HUES6 (cell line): ENCODE results near the gene HIRIP3.

Experiments used
- H3K27ac ChIP-seq: 2 replicates; pipeline ENCODE4 v1.7.0; 2013; ENCODE audit warnings: low read depth, mild to moderate bottlenecking, low read length, inconsistent platforms
- H3K27me3 ChIP-seq: 2 replicates; pipeline ENCODE4 v1.6.1; 2013; ENCODE audit warnings: low read length; ENCODE audit not compliant: control insufficient read depth, insufficient read depth
- H3K36me3 ChIP-seq: 2 replicates; pipeline ENCODE4 v1.6.1; 2013; ENCODE audit warnings: low read length; ENCODE audit not compliant: control insufficient read depth, insufficient read depth
- H3K4me1 ChIP-seq: 2 replicates; pipeline ENCODE4 v1.6.1; 2013; ENCODE audit warnings: low read length; ENCODE audit not compliant: control insufficient read depth, insufficient read depth
- H3K4me3 ChIP-seq: 2 replicates; pipeline ENCODE4 v1.5.1; 2013; ENCODE audit warnings: low read depth, low read length
- H3K9ac ChIP-seq: one replicate; pipeline ENCODE4 v1.6.1; 2013; ENCODE audit warnings: mild to moderate bottlenecking, low read length
- H3K9me3 ChIP-seq: 2 replicates; pipeline ENCODE4 v1.6.1; 2013; ENCODE audit warnings: low read depth, low read length; ENCODE audit not compliant: control insufficient read depth, insufficient read depth

Gene HIRIP3

GRCh38 chr16:29987371-29988085, 7.9 kb downstream of the HIRIP3 start:
- no peaks in the 10 kb centered on the region for H3K9me3 ChIP-seq
- H3K36me3 ChIP-seq = peaks cover 98% of the 10 kb centered on the region
- no peak overlapping the region for H3K9ac ChIP-seq
- no peak overlapping the region for H3K4me3 ChIP-seq
- H3K27ac ChIP-seq = no peak overlapping the region
- no peaks in the 10 kb centered on the region for H3K27me3 ChIP-seq
- H3K4me1 ChIP-seq = no peaks in the 10 kb centered on the region

GRCh38 chr16:29986931-29987330, 8.5 kb downstream of the HIRIP3 start:
- Histone ChIP-seq H3K36me3 (peaks cover 98% of the 10 kb centered on the region), H3K9me3 (no peaks in the 10 kb centered on the region), H3K9ac (no peak overlapping the region), H3K27me3 (no peaks in the 10 kb centered on the region), H3K27ac (no peak overlapping the region), H3K4me1 (no peaks in the 10 kb centered on the region), H3K4me3 (no peak overlapping the region)

DNA sequence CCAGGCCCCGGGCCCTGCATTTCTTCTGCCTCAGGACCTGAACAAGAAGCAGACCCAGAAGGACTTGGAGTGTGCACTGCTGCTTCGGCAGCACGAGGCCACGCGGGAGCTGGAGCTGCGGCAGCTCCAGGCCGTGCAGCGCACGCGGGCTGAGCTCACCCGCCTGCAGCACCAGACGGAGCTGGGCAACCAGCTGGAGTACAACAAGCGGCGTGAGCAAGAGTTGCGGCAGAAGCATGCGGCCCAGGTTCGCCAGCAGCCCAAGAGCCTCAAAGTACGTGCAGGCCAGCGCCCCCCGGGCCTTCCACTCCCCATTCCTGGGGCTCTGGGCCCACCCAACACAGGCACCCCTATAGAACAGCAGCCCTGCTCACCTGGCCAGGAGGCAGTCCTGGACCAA, 9.2 kb downstream of the HIRIP3 start:
- Histone ChIP-seq H3K9me3 (no peaks in the 10 kb centered on the region), H3K9ac (no peak overlapping the region), H3K27me3 (no peaks in the 10 kb centered on the region), H3K4me3 (no peak overlapping the region), H3K36me3 (peaks cover 98% of the 10 kb centered on the region), H3K27ac (no peak overlapping the region), H3K4me1 (no peaks in the 10 kb centered on the region)

GRCh38 chr16:29985271-29985811, 10.1 kb downstream of the HIRIP3 start:
- H3K36me3 ChIP-seq = peaks cover 99% of the 10 kb centered on the region
- no peaks in the 10 kb centered on the region for H3K9me3 ChIP-seq
- H3K9ac ChIP-seq = no peak overlapping the region
- no peak overlapping the region for H3K27ac ChIP-seq
- no peak overlapping the region for H3K4me3 ChIP-seq
- no peaks in the 10 kb centered on the region for H3K4me1 ChIP-seq
- H3K27me3 ChIP-seq = no peaks in the 10 kb centered on the region

- Histone ChIP-seq H3K9ac (no peak overlapping the region), H3K9me3 (no peaks in the 10 kb centered on the region), H3K4me1 (no peaks in the 10 kb centered on the region), H3K27ac (no peak overlapping the region), H3K4me3 (no peak overlapping the region), H3K36me3 (peaks cover 99% of the 10 kb centered on the region), H3K27me3 (no peaks in the 10 kb centered on the region)
These were observed 10.7 kb downstream of the HIRIP3 start for GRCh38 chr16:29984764-29985147.

GRCh38 chr16:29984137-29984763, 11.2 kb downstream of the HIRIP3 start:
- Histone ChIP-seq H3K36me3 (peaks cover 99% of the 10 kb centered on the region), H3K4me3 (no peak overlapping the region), H3K4me1 (no peaks in the 10 kb centered on the region), H3K9ac (no peak overlapping the region), H3K27me3 (no peaks in the 10 kb centered on the region), H3K9me3 (no peaks in the 10 kb centered on the region), H3K27ac (no peak overlapping the region)

DNA sequence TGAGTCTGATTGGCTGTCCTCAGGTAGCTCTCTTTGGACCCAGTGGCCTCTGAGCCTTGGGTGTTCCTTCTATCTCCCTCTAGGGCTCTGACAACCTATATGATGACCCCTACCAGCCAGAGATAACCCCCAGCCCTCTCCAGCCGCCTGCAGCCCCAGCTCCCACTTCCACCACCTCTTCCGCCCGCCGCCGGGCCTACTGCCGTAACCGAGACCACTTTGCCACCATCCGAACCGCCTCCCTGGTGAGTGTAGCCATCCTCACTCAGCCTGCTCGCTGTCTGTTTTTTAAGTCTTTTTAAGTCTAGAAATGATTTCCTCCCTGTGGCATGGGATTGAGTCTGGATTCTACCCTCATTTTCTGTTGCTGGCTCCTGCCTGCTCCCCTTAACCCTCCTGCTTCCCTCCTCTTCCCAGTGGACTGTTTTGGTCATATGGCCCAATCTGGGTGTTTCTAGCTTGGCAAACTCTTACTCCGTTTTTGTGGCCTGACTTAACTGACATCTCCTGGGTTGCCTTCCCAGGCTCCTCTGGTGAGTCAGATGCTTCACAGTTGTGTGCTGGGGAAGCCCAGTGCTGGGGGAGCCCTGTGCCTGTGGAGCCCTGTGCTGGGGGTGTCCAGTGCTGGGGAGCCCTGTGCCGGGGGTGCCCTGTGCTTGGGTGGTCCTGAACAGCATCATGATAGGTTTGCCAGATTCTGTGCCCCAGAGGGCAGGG, 11.8 kb downstream of the HIRIP3 start:
- Histone ChIP-seq H3K4me1 (no peaks in the 10 kb centered on the region), H3K27me3 (no peaks in the 10 kb centered on the region), H3K27ac (no peak overlapping the region), H3K9me3 (no peaks in the 10 kb centered on the region), H3K9ac (no peak overlapping the region), H3K4me3 (no peak overlapping the region), H3K36me3 (peaks cover 99% of the 10 kb centered on the region)

- no peaks in the 10 kb centered on the region for H3K9me3 ChIP-seq
- H3K27ac ChIP-seq = no peak overlapping the region
- H3K36me3 ChIP-seq = peaks cover 100% of the 10 kb centered on the region
- H3K27me3 ChIP-seq = no peaks in the 10 kb centered on the region
- H3K4me3 ChIP-seq = no peak overlapping the region
- H3K4me1 ChIP-seq = no peaks in the 10 kb centered on the region
- H3K9ac ChIP-seq = no peak overlapping the region
These were observed 12.6 kb downstream of the HIRIP3 start for GRCh38 chr16:29982560-29983419.

GRCh38 chr16:29978564-29979270, 16.7 kb downstream of the HIRIP3 start:
- Histone ChIP-seq H3K27me3 (no peaks in the 10 kb centered on the region), H3K27ac (no peak overlapping the region), H3K4me1 (peaks cover 21% of the 10 kb centered on the region), H3K36me3 (peaks cover 60% of the 10 kb centered on the region), H3K4me3 (no peak overlapping the region), H3K9me3 (no peaks in the 10 kb centered on the region), H3K9ac (no peak overlapping the region)

GRCh38 chr16:29978081-29978480, 17.3 kb downstream of the HIRIP3 start:
- Histone ChIP-seq H3K9me3 (peaks cover 2% of the 10 kb centered on the region), H3K9ac (no peak overlapping the region), H3K36me3 (peaks cover 54% of the 10 kb centered on the region), H3K4me1 (peaks cover 21% of the 10 kb centered on the region), H3K27ac (no peak overlapping the region), H3K4me3 (no peak overlapping the region), H3K27me3 (no peaks in the 10 kb centered on the region)
